BJ (cell line): ENCODE results near the gene SPHKAP. TPM values are rescaled to one million over a fixed set of nuclear protein-coding genes. Genes with fewer than 3 reads are reported as not detected.

Source experiments
- CTCF ChIA-PET: fragments of 350-600 bp; formaldehyde crosslinking; extraction: SDS; loops from one replicate; lab custom pipeline; 2021; ENCODE audit warnings: antibody characterized with exemption, inconsistent platforms; lab: Yijun Ruan, JAX
- POLR2A ChIA-PET: fragments of 300-600 bp; sonication (Branson Sonifier 250); formaldehyde crosslinking; extraction: SDS; loops from one replicate; lab custom pipeline; 2021; ENCODE audit warnings: antibody characterized with exemption; lab: Charles Lee
- DNase-seq: peaks from one replicate; pipeline ENCODE4 v3.0.0-alpha.2; 2011; ENCODE audit warnings: low read depth
- H3K27me3 ChIP-seq: 2 replicates; pipeline ENCODE4 v1.6.0; 2011; ENCODE audit warnings: low read length; ENCODE audit not compliant: control insufficient read depth, insufficient read depth
- H3K36me3 ChIP-seq: 2 replicates; pipeline ENCODE4 v1.5.1; 2011; ENCODE audit warnings: low read length; ENCODE audit not compliant: control insufficient read depth, insufficient read depth
- H3K4me3 ChIP-seq: 2 replicates; pipeline ENCODE4 v1.5.1; 2011; ENCODE audit warnings: low read depth, mild to moderate bottlenecking, control low read depth, low read length
- polyA plus RNA-seq: library from polyadenylated mRNA; depleted of rRNA; stranded (reverse); fragments of >200 nt; gene quantifications from 2 replicates; pipeline ENCODE4 v1.2.3, GENCODE V29; 2011
- TF ChIP-seq, protein P1 (sequence below): IDR thresholded peaks from 2 replicates; pipeline ENCODE4 v1.5.1; 2011; ENCODE audit warnings: low read depth, mild to moderate bottlenecking, control low read depth, inconsistent platforms, low read length, moderate library complexity; ENCODE audit not compliant: insufficient read depth

The SPHKAP gene
- polyA plus RNA-seq, 1 experiment = 0.50 TPM

DNA sequence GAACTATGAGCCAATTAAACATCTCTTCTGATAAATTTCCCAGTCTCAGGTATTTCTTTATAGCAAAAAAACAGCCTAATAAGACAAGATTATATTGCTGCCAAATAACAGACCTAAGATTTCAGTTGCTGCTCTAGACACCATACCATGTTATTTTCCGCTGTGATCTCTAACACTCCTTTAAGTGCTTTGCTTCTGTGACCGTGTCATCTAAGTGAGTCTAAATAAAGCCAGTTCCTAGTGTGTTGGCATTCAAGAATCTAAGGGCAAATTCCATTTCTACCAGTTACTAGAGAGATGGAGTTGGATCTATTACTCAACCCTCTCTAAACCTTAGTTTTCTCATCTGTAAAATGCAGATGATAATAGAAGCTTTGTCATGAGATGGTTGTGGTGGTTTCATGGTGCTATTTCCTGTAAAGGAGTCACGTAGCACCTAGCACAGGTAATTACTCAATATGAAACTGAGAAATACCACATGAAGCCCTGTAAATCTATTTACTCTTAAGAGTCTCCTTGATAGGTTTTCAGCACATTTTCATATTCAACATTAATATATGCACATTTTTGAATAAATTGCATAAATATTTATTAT, 40.5 kb downstream of the SPHKAP start:
- no peaks in the 10 kb centered on the region for H3K36me3 ChIP-seq
- CTCF ChIA-PET = no interaction called here
- no peak overlapping the region for H3K4me3 ChIP-seq
- DNase-seq = no peak
- POLR2A ChIA-PET = no interaction called here
- TF ChIP-seq, protein P1, sequence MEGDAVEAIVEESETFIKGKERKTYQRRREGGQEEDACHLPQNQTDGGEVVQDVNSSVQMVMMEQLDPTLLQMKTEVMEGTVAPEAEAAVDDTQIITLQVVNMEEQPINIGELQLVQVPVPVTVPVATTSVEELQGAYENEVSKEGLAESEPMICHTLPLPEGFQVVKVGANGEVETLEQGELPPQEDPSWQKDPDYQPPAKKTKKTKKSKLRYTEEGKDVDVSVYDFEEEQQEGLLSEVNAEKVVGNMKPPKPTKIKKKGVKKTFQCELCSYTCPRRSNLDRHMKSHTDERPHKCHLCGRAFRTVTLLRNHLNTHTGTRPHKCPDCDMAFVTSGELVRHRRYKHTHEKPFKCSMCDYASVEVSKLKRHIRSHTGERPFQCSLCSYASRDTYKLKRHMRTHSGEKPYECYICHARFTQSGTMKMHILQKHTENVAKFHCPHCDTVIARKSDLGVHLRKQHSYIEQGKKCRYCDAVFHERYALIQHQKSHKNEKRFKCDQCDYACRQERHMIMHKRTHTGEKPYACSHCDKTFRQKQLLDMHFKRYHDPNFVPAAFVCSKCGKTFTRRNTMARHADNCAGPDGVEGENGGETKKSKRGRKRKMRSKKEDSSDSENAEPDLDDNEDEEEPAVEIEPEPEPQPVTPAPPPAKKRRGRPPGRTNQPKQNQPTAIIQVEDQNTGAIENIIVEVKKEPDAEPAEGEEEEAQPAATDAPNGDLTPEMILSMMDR = no peak
- no peaks in the 10 kb centered on the region for H3K27me3 ChIP-seq

DNA sequence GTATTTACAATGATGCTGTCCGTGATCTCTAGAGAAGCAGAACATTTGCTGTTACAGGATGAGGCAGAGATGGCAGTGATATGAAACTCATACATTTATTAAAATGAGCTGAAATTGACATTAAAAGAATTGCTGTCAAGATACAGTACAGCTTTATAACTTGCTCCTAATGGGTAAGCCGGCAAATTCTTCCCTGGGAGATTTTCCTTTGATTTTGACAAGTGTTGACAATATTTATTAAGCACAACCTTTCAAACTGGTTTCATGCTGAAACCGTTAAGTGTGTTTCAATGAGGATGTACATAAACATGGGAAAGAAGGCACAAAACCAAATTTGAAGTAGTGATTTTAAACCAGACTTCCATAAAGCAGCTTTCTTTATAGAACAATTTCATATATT, 45.5 kb downstream of the SPHKAP start:
- Histone ChIP-seq H3K36me3 (no peaks in the 10 kb centered on the region), H3K27me3 (no peaks in the 10 kb centered on the region), H3K4me3 (no peak overlapping the region)
- CTCF ChIA-PET = no interaction called here
- TF ChIP-seq, protein P1 = no peak
- no peak for DNase-seq
- POLR2A ChIA-PET = no interaction called here

DNA sequence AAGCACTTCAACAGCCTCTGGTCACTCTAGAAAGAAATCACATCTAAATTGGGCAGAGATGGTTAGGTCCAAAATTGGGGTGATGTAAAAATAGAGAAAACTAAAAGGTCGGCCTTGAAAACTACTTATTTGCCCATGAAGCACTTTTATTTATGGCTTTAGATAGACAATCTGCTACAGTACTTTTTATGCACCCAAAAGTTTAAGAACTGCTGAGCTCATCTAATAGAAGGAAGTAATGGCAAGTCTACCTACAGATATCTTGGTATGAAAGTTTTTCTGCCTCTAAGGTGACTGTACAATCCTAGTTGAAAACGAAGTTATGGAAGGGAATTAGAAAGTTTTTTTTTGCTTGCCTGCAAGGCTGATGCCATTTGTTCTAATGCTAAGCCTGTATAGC, 46.2 kb downstream of the SPHKAP start:
- no peak for DNase-seq
- Histone ChIP-seq H3K4me3 (no peak overlapping the region), H3K36me3 (no peaks in the 10 kb centered on the region), H3K27me3 (no peaks in the 10 kb centered on the region)
- TF ChIP-seq, protein P1 = no peak
- ChIA-PET POLR2A (no interaction called here), CTCF (no interaction called here)

DNA sequence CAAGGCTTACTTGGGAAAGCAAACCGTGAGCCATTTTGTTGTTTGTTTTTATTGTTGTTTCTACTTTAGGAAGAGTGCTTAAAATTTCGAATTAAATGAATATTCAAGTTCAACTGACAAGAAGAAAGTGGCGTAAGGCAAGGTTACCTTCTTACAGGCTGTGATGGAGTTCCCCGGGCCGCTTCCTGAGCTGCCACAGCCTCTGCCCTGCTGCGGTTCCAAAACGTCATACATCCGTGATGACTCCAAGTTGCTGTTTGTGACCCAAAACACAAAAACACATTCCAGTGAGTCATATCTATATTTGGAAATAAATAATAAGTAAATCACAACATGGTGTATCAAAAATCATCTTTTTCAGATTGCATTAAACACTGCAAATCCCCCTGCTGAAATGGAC, 49.7 kb downstream of the SPHKAP start:
- TF ChIP-seq, protein P1 = no peak
- no peak for DNase-seq
- ChIA-PET CTCF (no interaction called here), POLR2A (no interaction called here)
- no peaks in the 10 kb centered on the region for H3K27me3 ChIP-seq
- no peak overlapping the region for H3K4me3 ChIP-seq
- no peaks in the 10 kb centered on the region for H3K36me3 ChIP-seq

DNA sequence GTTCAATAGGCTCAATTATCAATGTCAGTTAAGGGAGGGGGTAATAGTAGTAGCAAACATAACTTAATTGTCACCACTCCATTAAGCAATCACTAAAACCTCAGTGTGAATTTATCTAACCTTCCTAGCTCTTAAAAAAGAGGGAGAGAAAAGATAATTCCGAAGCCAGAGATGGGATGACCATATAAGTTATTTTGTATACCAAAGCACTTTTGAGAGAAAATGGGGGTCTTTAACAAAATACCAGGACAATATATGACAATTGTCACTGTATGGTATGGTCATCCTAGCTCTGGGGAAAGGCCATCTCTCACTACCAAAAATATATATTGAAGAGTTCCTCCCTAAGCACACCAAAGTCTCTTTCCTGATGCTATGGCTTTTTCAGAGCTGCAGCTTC, 55.1 kb downstream of the SPHKAP start:
- no peak for DNase-seq
- no peaks in the 10 kb centered on the region for H3K36me3 ChIP-seq
- H3K27me3 ChIP-seq = no peaks in the 10 kb centered on the region
- CTCF ChIA-PET = interaction anchor here (1.0 kb wide), 1 partner anchor 77 kb away, joined by 3 read pairs; no protein-coding TSS in a partner anchor
- no peak overlapping the region for H3K4me3 ChIP-seq
- TF ChIP-seq, protein P1 = no peak
- POLR2A ChIA-PET = no interaction called here
